B cell (primary cell): ENCODE results near the gene ACSL4. TPM values are rescaled to one million over a fixed set of nuclear protein-coding genes. Genes with fewer than 3 reads are reported as not detected.

Source experiments
- ATAC-seq: fragments of 200-7000 bp; cut with Tn5 transposase; one replicate; pipeline ENCODE4 v1.10.0; 2021; ENCODE audit warnings: low read depth, mild to moderate bottlenecking, moderate number of reproducible peaks, moderate library complexity
- CTCF ChIA-PET: fragments of 350-600 bp; sonication (Branson Sonifier 250); formaldehyde crosslinking; loops from one replicate; lab custom pipeline; 2021; ENCODE audit warnings: antibody characterized with exemption, inconsistent platforms; lab: Charles Lee
- POLR2A ChIA-PET: fragments of 350-600 bp; sonication (Branson Sonifier 250); formaldehyde crosslinking; loops from one replicate; lab custom pipeline; 2021; ENCODE audit warnings: antibody characterized with exemption; lab: Charles Lee
- DNase-seq: peaks from one replicate; pipeline ENCODE4 v3.0.0; 2013
- H2AFZ ChIP-seq: 2 replicates; pipeline ENCODE4 v1.6.1; 2012; ENCODE audit warnings: mild to moderate bottlenecking, low read depth, low read length; ENCODE audit not compliant: insufficient read depth, poor library complexity, severe bottlenecking
- H3K27ac ChIP-seq, 2 donors: 1 replicate in 1 of 2; 2 replicates in 1 of 2; pipeline ENCODE4 v1.5.1; 2012 to 2013; ENCODE audit warnings: low read length in 2 of 2, mild to moderate bottlenecking in 2 of 2, moderate library complexity in 1 of 2
- H3K27me3 ChIP-seq, 4 experiments: fragments of 200-600 bp in 1 of 4; sonication (generic) in 1 of 4; replicated peaks in 1 of 4; 1 replicate in 2 of 4; 2 replicates in 2 of 4; pipeline versions ENCODE4 v1.6.1 to v1.7.0; 2013 to 2016; ENCODE audit warnings: low read length in 3 of 4, mild to moderate bottlenecking in 2 of 4, mixed read lengths in 1 of 4, moderate library complexity in 1 of 4; ENCODE audit not compliant: insufficient read depth in 4 of 4, control insufficient read depth in 3 of 4; ENCODE audit errors: control extremely low read depth in 1 of 4
- H3K36me3 ChIP-seq, 2 experiments: replicated peaks in 1 of 2; 1 replicate in 1 of 2; 2 replicates in 1 of 2; pipeline versions ENCODE4 v1.6.1 to v1.7.1; 2013; ENCODE audit warnings: low read length in 1 of 2; ENCODE audit not compliant: insufficient read depth in 2 of 2, control insufficient read depth in 1 of 2; ENCODE audit errors: control extremely low read depth in 1 of 2, extremely low read depth in 1 of 2
- H3K4me1 ChIP-seq, 2 donors: fragments of 200-600 bp in 1 of 2; sonication (generic) in 1 of 2; 1 replicate in 1 of 2; 2 replicates in 1 of 2; pipeline versions ENCODE4 v1.5.1 to v1.6.1; 2013 to 2017; ENCODE audit warnings: low read length in 2 of 2; ENCODE audit not compliant: control insufficient read depth in 2 of 2, insufficient read depth in 2 of 2
- H3K4me2 ChIP-seq: replicated peaks from 2 replicates; pipeline ENCODE3; 2012; ENCODE audit warnings: mild to moderate bottlenecking, low read depth, low read length; ENCODE audit not compliant: poor library complexity, severe bottlenecking
- H3K4me3 ChIP-seq, 5 experiments: fragments of 200-600 bp in 1 of 5; sonication (generic) in 1 of 5; 1 replicate in 3 of 5; 2 replicates in 2 of 5; pipeline versions ENCODE4 v1.5.1 to v1.7.0; 2011 to 2016; ENCODE audit warnings: low read length in 4 of 5, mild to moderate bottlenecking in 4 of 5, low read depth in 2 of 5, control low read depth in 1 of 5, moderate library complexity in 1 of 5; ENCODE audit not compliant: insufficient read depth in 1 of 5; ENCODE audit errors: control extremely low read depth in 1 of 5, extremely low read depth in 1 of 5
- H3K79me2 ChIP-seq: fragments of 200-600 bp; sonication (generic); one replicate; pipeline ENCODE4 v1.6.0; 2016; ENCODE audit warnings: low read length; ENCODE audit not compliant: control insufficient read depth, insufficient read depth
- H3K9ac ChIP-seq: fragments of 200-600 bp; sonication (generic); 2 replicates; pipeline ENCODE4 v1.6.1; 2017; ENCODE audit warnings: mild to moderate bottlenecking, low read length, moderate library complexity
- H3K9me3 ChIP-seq, 3 donors: one replicate each; pipeline versions ENCODE4 v1.6.1 to v1.7.1; 2013; ENCODE audit warnings: low read length in 2 of 3; ENCODE audit not compliant: control insufficient read depth in 2 of 3, insufficient read depth in 1 of 3; ENCODE audit errors: control extremely low read depth in 1 of 3
- H4K20me1 ChIP-seq: 2 replicates; pipeline ENCODE4 v1.6.0; 2012; ENCODE audit warnings: mild to moderate bottlenecking, low read length; ENCODE audit not compliant: insufficient read depth, control insufficient read depth, poor library complexity, severe bottlenecking
- H3K27ac Mint-ChIP-seq: one replicate; pipeline ENCODE4 v1.8.0; 2021; ENCODE audit warnings: mixed read lengths
- H3K27me3 Mint-ChIP-seq: one replicate; pipeline ENCODE4 v1.8.0; 2021; ENCODE audit warnings: mixed read lengths
- H3K4me1 Mint-ChIP-seq: one replicate; pipeline ENCODE4 v1.8.0; 2021; ENCODE audit warnings: mixed read lengths
- H3K4me3 Mint-ChIP-seq: one replicate; pipeline ENCODE4 v1.8.0; 2021; ENCODE audit warnings: mixed read lengths
- H3K9me3 Mint-ChIP-seq: one replicate; pipeline ENCODE4 v1.8.0; 2022; ENCODE audit warnings: mixed read lengths; ENCODE audit not compliant: insufficient read depth
- CTCF ChIP-seq: fragments of 200-600 bp; IDR thresholded peaks from one replicate; pipeline ENCODE4 v1.8.0; 2022; ENCODE audit warnings: antibody characterized with exemption, mild to moderate bottlenecking
- EZH2 ChIP-seq: IDR thresholded peaks from 2 replicates; pipeline ENCODE4 v1.6.1; 2012; ENCODE audit warnings: borderline replicate concordance, low read depth, mild to moderate bottlenecking, moderate library complexity, low read length; ENCODE audit not compliant: insufficient read depth, poor library complexity, severe bottlenecking
- WGBS: methylation state at CpG from one replicate; pipeline ENCODE4 v1.1.5; 2013; ENCODE audit warnings: missing lambda C conversion rate; ENCODE audit not compliant: insufficient coverage; 5-methylcytosine and 5-hydroxymethylcytosine counted together
- intact Hi-C: fragments of 100-400 bp; cut with micrococcal nuclease; formaldehyde crosslinking; loops from one replicate; pipeline ENCODE4 v1.10.0; 2022
- polyA minus RNA-seq: library from RNA; depleted of rRNA, polyadenylated mRNA; stranded (reverse); fragments of >200 nt; gene quantifications from 2 replicates; pipeline ENCODE4 v1.2.3, GENCODE V29; 2012
- polyA plus RNA-seq: library from polyadenylated mRNA; depleted of rRNA; stranded (reverse); fragments of >200 nt; gene quantifications from 2 replicates; pipeline ENCODE4 v1.2.3, GENCODE V29; 2012
- total RNA-seq, 2 donors: library from RNA; stranded (reverse); fragments of 120-200 nt in 1 of 2; gene quantifications; 1 replicate in 1 of 2; 2 replicates in 1 of 2; pipeline versions ENCODE4 v1.2.3 to v1.2.4, GENCODE V29; 2013 to 2022

Gene ACSL4
- total RNA-seq = 29.1 and 38.6 TPM in 2 replicates
- 27.1 TPM for total RNA-seq (2013)
- polyA plus RNA-seq = 4.0 and 7.2 TPM in 2 replicates
- 11.1 and 12.3 TPM in 2 replicates for polyA minus RNA-seq

- 1% methylated on average over 63 of the region's 89 CpGs for WGBS
- no peaks in the 10 kb centered on the region for H3K9me3 Mint-ChIP-seq
- DNase-seq (peak; percentile 89), ATAC-seq (peak; percentile 92)
- H3K27ac Mint-ChIP-seq = peak within 1 kb of the TSS; percentile 93
- intact Hi-C loops = loop anchor here (1.0 to 10.0 kb wide), 5 partner anchors 20 to 585 kb away; partner anchors contain the start of genes AMMECR1 and GUCY2F
- Histone ChIP-seq H2AFZ (peak within 1 kb of the TSS; percentile 80), H4K20me1 (no peaks in the 10 kb centered on the region), H3K9me3 (no peaks in the 10 kb centered on the region), H3K4me2 (peak within 1 kb of the TSS; percentile 66), H3K27ac (peak within 1 kb of the TSS; percentile 78 to 85), H3K79me2 (peaks cover 44% of the 10 kb centered on the region), H3K4me3 (peak within 1 kb of the TSS; percentile 68 to 93 (median 79)), H3K27me3 (no peaks in the 10 kb centered on the region), H3K36me3 (no peaks in the 10 kb centered on the region), H3K9ac (peak within 1 kb of the TSS; percentile 77), H3K4me1 (peaks cover 8 to 9% of the 10 kb centered on the region in 2 donors)
- TF ChIP-seq CTCF (no peak), EZH2 (no peak)
- H3K4me3 Mint-ChIP-seq = peak within 1 kb of the TSS; percentile 96
- CTCF ChIA-PET = interaction anchor here (0.9 to 5.0 kb wide), 3 partner anchors 20 to 248 kb away, joined by 3 to 27 read pairs (median 3); no protein-coding TSS in a partner anchor
- POLR2A ChIA-PET = interaction anchor here (0.5 to 1.4 kb wide), 2 partner anchors 406 to 585 kb away, joined by 5 to 6 read pairs; partner anchors contain the start of gene AMMECR1
- no peaks in the 10 kb centered on the region for H3K27me3 Mint-ChIP-seq
- H3K4me1 Mint-ChIP-seq = peaks cover 33% of the 10 kb centered on the region
These were observed at the start of gene ACSL4 for GRCh38 chrX:109732807-109733612. Gene ACSL4 (minus strand): TSS chrX:109733257. CDS start chrX:109683363, 49,894 bp downstream.

- no peak overlapping the region for H3K4me2 ChIP-seq
- H3K9ac ChIP-seq = no peak overlapping the region
- no peak overlapping the region for H2AFZ ChIP-seq
- H4K20me1 ChIP-seq = no peaks in the 10 kb centered on the region
- Mint-ChIP-seq H3K4me3 (no peak overlapping the region), H3K4me1 (peaks cover 2% of the 10 kb centered on the region), H3K9me3 (no peaks in the 10 kb centered on the region), H3K27me3 (no peaks in the 10 kb centered on the region), H3K27ac (no peak overlapping the region)
- ChIA-PET CTCF (no interaction called here), POLR2A (no interaction called here)
- no peaks in the 10 kb centered on the region for H3K27me3 ChIP-seq
- H3K9me3 ChIP-seq = no peaks in the 10 kb centered on the region
- intact Hi-C loops = no loop called here
- no peaks in the 10 kb centered on the region for H3K79me2 ChIP-seq
- no peak overlapping the region for H3K4me3 ChIP-seq
- H3K36me3 ChIP-seq = no peaks in the 10 kb centered on the region
- TF ChIP-seq EZH2 (no peak), CTCF (no peak)
- WGBS = 100% methylated on average over 1 of the region's 4 CpGs
- no peak overlapping the region for H3K27ac ChIP-seq
- H3K4me1 ChIP-seq = no peaks in the 10 kb centered on the region
- ATAC-seq = no peak
- no peak for DNase-seq
These were observed 44.7 kb upstream of the ACSL4 start for GRCh38 chrX:109777749-109778148.
